Activated T-cell treated with anti-CD3 and anti-CD28 coated beads for 48 hours (primary cell): ENCODE data around the gene OR13D1.
"Not testable (repeated sequence)": the region's sequence is repeated elsewhere in the genome, so short reads cannot be mapped to it uniquely, and the experiment has no call there.

Experiments used
- DNase-seq: peaks from one replicate; pipeline ENCODE4 v3.0.0-alpha.2; 2020; ENCODE audit warnings: low read depth

Gene OR13D1, protein sequence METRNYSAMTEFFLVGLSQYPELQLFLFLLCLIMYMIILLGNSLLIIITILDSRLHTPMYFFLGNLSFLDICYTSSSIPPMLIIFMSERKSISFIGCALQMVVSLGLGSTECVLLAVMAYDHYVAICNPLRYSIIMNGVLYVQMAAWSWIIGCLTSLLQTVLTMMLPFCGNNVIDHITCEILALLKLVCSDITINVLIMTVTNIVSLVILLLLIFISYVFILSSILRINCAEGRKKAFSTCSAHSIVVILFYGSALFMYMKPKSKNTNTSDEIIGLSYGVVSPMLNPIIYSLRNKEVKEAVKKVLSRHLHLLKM

DNA sequence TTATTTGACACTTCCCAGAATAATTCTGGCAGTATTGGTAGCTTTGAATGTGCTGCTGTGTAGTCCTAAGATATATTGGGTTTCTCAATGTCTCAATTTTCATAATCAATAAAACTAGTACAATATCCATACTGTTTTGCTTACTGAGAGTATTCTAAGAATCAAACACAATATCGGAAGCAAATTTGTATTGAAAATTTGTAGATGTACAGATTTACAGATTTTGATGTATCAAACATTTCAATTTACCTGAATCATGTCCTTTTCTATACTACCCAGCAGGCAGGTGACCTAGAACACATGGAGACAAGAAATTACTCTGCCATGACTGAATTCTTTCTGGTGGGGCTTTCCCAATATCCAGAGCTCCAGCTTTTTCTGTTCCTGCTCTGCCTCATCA is at the start of gene OR13D1:
Gene OR13D1 (plus strand): TSS at position 301 of the 400 bp plus-strand sequence. CDS start 0 bp downstream, at position 301.
- DNase-seq, result no peak

DNA sequence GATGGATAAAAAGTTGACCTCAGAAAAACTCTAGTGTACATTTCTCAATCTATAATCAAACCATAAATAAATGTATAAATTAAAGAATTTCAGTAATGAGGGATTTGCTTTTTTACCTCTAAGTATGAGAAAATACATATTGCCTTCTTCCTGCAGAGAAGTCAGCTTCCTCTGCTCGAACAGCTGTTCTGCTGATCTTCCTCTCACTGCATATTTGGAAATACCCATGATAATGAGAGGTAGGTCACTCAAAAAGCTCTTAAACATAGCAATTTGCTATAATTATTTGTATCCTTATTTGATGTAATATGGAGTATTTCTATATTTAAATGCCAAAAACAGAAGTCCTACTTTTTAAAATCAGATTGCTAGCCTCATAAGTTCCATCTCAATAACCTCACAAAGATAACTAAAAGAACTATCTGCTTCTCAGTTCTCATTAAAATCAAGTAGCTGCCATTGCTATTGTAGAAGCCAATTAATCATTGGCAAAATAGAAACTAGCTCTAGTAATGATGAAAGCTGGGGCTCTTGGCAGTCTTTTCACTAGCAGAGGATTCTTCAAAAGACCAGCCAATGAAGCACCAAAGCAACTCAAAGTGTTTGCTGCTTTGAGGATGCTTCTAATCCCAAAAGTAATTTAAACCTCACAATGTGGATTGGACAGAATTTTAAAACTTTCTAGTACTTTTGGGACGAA is 35.7 kb upstream of the OR13D1 start:
- DNase-seq, result no peak

DNA sequence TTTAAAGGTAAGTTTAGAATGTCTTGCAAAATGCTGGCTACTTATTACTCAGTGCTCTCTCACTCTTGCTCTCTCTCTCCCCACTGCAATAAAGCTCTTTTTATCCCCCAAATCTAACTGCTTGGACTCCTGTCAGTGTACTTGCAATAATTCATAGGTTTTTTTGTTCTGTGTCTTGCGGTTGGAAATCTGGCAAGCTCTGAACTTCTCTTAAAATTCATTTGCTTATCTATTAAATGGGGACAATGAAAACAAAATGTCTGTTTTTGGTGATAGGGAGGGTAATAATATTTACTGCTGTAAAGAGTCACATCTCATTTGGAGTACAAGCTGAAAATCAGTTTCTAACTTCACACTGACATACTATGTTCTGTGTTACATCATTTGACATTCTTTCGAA is 18.7 kb upstream of the OR13D1 start:
- DNase-seq, result no peak

DNA sequence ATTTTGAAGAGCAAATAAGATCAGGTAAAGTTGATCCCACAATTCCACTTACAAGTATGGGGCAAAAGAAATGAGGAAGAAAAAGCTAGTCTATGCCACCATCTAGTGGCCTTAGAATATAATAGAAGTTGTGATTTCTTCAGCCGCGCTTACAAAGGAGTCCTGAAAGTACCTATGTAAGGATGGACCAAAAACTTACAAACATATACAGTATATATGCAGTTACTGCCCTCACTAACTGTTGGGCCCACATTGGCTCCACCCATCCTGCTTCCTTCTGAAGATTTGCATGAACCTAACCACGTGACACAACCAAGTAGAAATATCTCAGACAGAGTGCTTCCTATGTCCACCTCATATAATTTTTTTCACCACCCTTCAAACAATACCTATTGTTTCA is 11.7 kb upstream of the OR13D1 start:
- DNase-seq, result no peak

DNA sequence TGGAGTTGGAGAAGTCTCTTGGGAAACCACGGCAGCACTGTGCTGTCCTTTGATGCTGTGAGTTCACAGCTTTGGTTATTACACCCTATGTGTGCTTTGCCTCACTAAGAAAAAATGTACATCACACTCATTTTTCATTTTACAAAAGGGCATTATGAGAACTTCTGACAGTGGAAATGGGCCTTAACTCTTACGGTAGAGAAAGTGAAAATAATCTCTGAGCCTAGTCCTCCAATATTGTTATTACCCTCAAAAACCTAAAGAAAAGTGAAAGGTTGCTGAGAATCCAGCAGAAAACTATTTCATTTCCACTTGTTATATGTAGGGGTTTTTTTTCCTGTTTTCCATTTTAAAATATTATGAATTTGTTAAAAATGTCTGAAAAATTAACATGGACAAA is 8.2 kb upstream of the OR13D1 start:
- DNase-seq, result no peak

DNA sequence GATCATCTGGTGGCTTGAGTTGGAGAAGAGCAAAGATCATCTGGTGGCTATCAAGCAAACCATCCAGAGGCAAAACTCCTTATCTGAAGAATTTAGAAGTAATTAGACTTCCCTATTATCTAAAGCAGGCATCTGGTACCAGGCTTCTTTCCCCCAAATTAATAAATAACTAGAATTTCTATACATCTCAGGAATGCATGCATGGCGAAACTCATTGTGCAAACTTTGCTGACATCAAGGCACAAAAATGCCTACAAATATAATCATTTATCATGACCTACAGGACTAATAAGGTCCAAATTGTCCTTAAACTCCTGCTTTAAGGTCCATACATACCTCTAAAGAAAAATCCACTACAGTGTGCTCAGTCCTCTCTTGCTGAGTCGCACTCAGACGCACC is 6.0 kb downstream of the OR13D1 start:
- no peak for DNase-seq

DNA sequence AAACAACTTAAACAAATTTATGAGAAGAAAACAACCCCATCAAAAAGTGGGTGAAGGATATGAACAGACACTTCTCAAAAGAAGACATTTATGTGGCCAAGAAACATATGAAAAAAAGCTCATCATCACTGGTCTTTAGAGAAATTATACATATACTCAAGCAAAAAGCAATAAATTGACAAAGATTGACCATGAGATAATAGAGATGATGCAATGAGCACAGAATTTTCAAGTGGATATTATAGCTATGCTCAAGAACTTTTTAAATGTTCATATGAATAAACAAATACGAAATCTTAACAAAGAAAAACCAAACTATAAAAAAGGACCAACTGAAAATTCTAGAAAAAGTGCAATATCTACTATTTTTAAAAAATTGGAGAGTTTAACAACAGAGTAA is 14.4 kb downstream of the OR13D1 start:
- not testable (repeated sequence) for DNase-seq

DNA sequence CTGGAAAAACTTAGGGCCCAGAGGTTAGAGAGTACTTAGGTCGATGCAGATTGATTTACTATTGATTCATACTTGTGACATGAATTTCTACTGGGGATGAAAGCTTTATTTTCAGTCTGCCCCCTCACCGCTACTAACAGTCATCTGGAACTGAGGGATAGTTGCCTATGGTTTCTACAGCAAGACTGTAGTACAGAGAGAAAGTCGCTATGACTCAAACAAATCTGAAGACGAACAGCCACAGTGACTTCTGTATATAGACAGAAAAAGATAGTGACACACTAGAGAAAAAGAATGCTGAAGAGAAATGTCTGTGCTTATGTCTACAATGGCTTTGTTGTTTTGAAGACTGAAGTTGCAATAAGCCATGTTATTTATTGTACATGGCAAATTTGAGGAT is 17.3 kb downstream of the OR13D1 start:
- no peak for DNase-seq

DNA sequence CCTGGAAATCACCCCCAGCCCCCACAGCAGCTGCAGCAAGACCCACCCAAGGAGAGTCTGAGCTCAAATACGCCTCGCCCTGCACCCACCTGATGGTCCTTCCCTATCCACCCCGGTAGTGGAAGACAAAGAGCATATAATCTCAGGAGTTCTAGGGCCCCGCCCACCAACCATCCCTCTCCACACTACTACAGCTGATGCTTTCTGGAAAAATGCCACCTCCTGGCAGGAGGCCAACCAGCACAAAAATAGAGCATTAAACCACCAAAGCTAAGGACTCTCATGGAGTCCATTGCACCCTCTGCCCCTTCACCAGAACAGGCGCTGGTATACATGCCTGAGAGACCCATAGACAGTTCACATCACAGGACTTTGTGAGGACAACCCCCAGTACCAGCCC is 30.7 kb downstream of the OR13D1 start:
- no peak for DNase-seq

DNA sequence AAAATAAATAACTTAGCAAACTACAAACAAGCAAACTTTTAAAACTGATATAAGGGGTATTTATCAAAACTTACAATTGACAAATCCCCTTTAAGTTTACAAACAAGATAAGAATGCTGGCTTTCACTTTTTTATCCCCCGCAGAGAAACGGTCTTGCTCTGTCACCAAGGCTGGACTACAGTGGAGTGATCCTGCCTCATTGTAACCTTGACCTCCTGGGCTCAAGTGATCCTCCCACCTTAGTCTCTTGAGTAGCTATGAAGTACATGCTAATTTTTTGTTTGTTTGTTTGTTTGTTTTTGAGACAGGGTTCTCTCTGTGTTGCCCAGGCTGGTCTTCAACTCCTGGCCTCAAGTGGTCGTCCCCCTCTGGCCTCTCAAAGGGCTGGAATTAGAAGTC is 44.1 kb downstream of the OR13D1 start:
- no peak for DNase-seq

DNA sequence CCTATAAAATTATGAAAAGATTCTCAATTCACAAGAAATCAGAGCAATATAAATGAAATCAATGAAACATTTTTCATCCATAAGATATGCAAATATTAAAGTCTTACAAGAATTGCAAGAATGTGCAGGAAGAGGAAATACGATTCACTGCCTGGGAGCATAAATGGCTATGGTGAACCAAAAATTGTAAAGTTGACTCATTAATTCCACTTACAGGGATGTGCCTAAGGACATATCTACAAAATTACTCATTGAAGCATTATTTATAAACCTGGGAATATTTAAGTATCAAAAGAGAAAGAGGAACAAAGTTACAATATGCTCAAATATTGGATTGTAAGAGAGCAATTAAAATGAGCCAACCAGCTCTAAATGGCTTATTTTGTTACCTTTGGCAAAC is 46.3 kb downstream of the OR13D1 start:
- no peak for DNase-seq

DNA sequence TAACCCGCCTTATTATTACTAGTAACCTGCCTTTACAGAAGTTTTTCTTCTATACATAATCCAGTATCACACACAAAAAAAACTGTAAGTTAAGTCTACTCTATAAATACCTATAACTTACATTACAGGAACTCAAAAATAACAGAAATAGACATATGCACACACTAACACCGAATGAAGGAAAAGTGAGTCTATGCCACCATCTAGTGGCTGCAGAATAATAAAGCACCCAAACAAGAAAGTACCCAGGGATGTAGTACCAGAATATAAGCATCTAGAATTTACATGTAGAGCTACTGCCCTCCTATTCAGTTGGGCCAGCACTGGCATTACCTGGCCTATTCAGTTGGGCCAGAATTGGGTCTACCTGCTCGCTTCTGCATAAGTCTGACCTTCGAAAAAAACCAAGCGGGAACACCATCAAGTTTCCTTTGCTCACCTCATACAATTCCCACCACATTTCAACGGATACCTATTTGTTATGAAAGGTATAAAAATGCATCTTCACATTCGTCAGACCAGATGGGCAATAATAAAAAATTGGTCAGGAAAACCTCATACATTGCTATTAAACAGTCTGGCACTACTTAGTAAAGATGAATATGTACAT is 49.2 kb downstream of the OR13D1 start:
- no peak for DNase-seq
